ENCODE data around the gene IL1RAPL2.

- TF ChIP-seq CTBP1 (IDR thresholded peaks at IDR 0.05; ENCODE audit: borderline replicate concordance): no peak
- no peak for TF ChIP-seq SP1 (IDR thresholded peaks at IDR 0.05)
- no peak for TF ChIP-seq SUZ12 (IDR thresholded peaks at IDR 0.05)
- TF ChIP-seq NFRKB (IDR thresholded peaks at IDR 0.05): no peak
- TF ChIP-seq ELF4 (IDR thresholded peaks at IDR 0.05): no peak
- no peak for TF ChIP-seq FOXM1 (IDR thresholded peaks at IDR 0.05; ENCODE audit: borderline replicate concordance)
Measured at GRCh38 chrX:105803891-105804290, 1237.9 kb downstream of the IL1RAPL2 start.
